Ishikawa (cell line): Measurements from ENCODE around the gene PLIN1.

Source experiments
- CEBPB ChIP-seq: IDR thresholded peaks from 2 replicates; pipeline ENCODE4 v1.6.1; 2012
- CREB1 ChIP-seq: IDR thresholded peaks from 2 replicates; pipeline ENCODE4 v1.6.1; 2012; ENCODE audit warnings: low read depth
- EGR1 ChIP-seq: IDR thresholded peaks from 2 replicates; pipeline ENCODE4 v1.6.1; 2012
- EP300 ChIP-seq: IDR thresholded peaks from 2 replicates; pipeline ENCODE4 v1.6.1; 2012; ENCODE audit warnings: borderline replicate concordance
- FOXM1 ChIP-seq: IDR thresholded peaks from 2 replicates; pipeline ENCODE4 v1.6.1; 2012; ENCODE audit warnings: low read depth, borderline replicate concordance
- NFIC ChIP-seq: IDR thresholded peaks from 2 replicates; pipeline ENCODE4 v1.6.1; 2012
- RAD21 ChIP-seq: IDR thresholded peaks from 2 replicates; pipeline ENCODE4 v1.6.1; 2012; ENCODE audit warnings: low read depth
- TAF1 ChIP-seq: IDR thresholded peaks from 2 replicates; pipeline ENCODE4 v1.6.1; 2012; ENCODE audit warnings: low read depth, mild to moderate bottlenecking
- TEAD4 ChIP-seq: IDR thresholded peaks from 2 replicates; pipeline ENCODE4 v1.6.1; 2012
- YY1 ChIP-seq: IDR thresholded peaks from 2 replicates; pipeline ENCODE4 v1.6.1; 2012; ENCODE audit warnings: low read depth
- ZBTB7A ChIP-seq: IDR thresholded peaks from 2 replicates; pipeline ENCODE4 v1.6.1; 2012; ENCODE audit warnings: low read depth
- TF ChIP-seq, protein P1 (sequence below): IDR thresholded peaks from 2 replicates; pipeline ENCODE4 v1.6.1; 2012
- TF ChIP-seq, protein P2 (sequence below): IDR thresholded peaks from 2 replicates; pipeline ENCODE4 v1.6.1; 2012
- TF ChIP-seq, protein P3 (sequence below): IDR thresholded peaks from 2 replicates; pipeline ENCODE4 v1.6.1; 2012; ENCODE audit warnings: low read depth, mild to moderate bottlenecking

Gene PLIN1

DNA sequence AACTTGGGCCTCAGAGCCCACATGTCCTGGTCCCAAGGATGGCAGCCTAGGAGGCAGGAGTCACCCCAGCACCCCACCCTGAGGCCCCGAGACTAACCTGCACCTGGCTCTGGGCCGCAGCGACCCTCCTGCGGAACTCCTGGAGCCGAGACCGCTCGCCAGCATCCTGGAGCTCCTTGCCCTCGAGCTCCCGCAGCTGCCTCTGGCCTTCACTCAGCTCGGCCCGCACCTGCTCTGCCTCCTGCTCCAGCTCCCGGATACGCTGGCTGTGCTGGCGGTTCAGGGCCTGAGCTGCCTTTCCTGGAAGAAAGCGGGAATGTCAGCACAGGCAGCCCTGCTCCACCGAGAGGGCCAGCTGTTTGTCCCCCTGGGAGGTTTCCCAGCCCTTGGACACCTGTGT is 37.1 kb downstream of the PLIN1 start:
- TF ChIP-seq TAF1 = no peak
- TF ChIP-seq, protein P1, sequence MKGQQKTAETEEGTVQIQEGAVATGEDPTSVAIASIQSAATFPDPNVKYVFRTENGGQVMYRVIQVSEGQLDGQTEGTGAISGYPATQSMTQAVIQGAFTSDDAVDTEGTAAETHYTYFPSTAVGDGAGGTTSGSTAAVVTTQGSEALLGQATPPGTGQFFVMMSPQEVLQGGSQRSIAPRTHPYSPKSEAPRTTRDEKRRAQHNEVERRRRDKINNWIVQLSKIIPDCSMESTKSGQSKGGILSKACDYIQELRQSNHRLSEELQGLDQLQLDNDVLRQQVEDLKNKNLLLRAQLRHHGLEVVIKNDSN = no peak
- no peak for TF ChIP-seq TEAD4

DNA sequence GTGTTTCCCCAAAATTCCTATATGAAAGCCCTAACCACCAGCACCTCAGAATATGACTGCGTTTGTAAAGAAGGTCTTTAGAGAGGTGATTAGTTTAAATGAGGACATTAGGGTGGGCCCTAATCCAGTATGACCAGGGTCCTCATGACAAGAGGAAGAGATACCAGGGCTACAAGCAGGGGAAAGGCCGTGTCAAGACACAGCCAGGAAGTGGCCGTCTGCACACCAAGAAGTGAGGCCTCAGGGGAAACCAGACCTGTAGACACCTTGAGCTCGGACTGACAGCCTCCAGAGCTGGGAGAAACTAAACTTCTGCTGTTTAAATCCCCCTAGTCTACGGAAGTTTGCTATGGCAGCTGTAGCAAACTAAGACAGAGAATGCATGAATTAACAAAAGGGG is 38.1 kb downstream of the PLIN1 start:
- TF ChIP-seq, protein P2, sequence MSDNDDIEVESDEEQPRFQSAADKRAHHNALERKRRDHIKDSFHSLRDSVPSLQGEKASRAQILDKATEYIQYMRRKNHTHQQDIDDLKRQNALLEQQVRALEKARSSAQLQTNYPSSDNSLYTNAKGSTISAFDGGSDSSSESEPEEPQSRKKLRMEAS = no peak
- TF ChIP-seq, protein P1 = no peak
- TF ChIP-seq ZBTB7A (no peak), NFIC (no peak), EGR1 (no peak), FOXM1 (no peak), TAF1 (no peak), CREB1 (no peak)

DNA sequence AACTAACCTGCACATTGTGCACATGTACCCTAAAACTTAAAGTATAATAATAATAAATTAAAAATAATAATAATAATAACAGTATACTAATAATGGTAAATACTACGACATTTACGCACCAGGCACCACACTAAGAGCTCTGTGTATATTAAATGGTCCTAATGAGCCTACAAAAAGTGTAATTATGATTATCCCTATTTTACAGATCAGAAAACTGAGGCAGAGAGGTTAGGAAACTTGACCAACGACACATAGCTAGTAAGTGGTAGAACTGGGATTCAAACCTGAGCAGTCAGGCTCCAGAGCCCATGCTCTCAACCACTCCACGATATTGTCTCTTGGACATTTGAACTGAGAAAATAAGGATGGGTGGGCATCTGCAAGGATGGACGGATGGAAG is 38.9 kb downstream of the PLIN1 start:
- no peak for TF ChIP-seq ZBTB7A

DNA sequence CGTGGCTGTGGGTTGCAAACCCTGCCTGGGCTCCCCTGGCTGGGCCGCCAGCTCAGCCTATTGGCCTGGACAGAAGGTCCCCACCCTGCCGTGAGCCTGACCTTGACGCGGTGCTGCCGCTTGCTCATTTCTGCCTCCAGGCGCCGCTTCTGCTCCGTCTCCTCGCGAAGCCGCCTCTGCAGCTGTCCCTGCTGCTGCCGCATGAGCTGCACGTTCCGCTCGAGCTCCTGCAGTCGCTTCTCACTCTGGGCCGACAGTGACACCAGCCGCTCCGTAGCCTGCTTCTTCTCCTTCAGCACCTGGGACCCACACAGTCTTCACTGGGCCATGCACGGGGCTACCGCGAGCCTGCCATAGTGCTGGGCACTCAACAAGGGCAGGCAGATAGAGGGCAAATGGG is 45.6 kb downstream of the PLIN1 start:
- TF ChIP-seq ZBTB7A (no peak), EGR1 (no peak), CREB1 (no peak), TAF1 (no peak), TEAD4 (no peak)

DNA sequence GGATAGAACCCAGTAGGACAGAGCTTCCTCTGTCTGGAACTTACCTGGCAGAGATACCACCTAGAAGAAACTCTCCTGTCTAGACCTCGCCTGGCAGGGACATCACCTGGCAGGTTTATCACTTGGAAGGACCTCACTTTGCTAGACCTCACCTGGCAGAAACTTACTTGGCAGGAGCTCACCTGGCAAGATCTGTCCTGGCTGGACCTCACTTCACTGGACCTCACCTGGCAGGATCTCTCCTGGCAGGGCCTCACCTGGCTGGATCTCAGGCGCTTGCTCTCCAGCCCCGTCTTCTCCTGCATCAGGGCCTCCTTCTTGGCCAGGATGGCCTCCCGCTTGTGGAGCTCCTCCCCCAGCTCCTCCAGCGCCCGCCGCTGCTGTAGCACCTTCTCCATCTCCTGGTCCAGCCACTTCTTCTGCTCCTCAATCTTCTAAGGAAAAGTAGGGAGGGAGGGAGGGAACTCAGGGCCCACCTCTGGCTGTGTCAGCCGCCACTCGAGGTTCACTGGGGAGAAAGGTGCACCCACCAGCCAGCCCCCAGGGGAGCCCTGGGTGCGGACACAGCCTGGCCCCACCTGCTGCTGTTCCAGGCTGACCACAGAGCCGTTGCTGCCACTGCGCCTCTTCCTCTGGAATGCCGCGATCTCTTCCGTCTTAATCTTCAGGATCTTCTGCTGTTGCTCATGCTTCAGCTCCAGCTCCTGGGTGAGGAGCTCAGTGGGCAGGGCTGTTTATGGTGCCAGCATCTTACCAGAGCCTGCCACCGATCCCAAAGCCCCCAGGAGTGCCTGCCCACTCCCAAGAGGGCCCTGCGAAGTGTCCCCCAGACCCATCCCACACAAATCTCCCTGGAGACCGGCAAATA is 46.4 kb downstream of the PLIN1 start:
- no peak for TF ChIP-seq RAD21
- TF ChIP-seq, protein P1 = no peak

DNA sequence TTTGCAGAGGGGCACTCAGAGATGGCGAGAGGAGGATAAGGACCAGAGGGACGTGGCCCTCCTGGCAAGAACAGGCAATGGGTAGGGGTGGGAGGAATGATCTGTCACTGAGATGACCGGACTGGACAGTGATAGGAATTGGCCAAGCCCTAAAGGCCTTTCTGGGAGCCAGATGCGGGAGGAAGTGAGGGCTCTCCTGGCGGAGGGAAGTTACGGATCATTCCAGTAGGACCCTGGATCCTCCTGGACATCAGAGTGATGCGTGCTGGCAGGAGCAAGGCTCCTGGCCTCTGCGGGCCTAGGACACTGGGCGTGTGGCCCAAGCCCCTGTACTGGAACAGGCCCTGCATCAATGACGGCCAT is 47.3 kb downstream of the PLIN1 start:
- TF ChIP-seq TAF1 = no peak
- TF ChIP-seq EP300 = no peak
- TF ChIP-seq, protein P3, sequence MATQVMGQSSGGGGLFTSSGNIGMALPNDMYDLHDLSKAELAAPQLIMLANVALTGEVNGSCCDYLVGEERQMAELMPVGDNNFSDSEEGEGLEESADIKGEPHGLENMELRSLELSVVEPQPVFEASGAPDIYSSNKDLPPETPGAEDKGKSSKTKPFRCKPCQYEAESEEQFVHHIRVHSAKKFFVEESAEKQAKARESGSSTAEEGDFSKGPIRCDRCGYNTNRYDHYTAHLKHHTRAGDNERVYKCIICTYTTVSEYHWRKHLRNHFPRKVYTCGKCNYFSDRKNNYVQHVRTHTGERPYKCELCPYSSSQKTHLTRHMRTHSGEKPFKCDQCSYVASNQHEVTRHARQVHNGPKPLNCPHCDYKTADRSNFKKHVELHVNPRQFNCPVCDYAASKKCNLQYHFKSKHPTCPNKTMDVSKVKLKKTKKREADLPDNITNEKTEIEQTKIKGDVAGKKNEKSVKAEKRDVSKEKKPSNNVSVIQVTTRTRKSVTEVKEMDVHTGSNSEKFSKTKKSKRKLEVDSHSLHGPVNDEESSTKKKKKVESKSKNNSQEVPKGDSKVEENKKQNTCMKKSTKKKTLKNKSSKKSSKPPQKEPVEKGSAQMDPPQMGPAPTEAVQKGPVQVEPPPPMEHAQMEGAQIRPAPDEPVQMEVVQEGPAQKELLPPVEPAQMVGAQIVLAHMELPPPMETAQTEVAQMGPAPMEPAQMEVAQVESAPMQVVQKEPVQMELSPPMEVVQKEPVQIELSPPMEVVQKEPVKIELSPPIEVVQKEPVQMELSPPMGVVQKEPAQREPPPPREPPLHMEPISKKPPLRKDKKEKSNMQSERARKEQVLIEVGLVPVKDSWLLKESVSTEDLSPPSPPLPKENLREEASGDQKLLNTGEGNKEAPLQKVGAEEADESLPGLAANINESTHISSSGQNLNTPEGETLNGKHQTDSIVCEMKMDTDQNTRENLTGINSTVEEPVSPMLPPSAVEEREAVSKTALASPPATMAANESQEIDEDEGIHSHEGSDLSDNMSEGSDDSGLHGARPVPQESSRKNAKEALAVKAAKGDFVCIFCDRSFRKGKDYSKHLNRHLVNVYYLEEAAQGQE = no peak
- no peak for TF ChIP-seq YY1
- TF ChIP-seq EGR1 = no peak
- no peak for TF ChIP-seq CREB1
- TF ChIP-seq CEBPB = no peak
- no peak for TF ChIP-seq ZBTB7A
- no peak for TF ChIP-seq TEAD4
- no peak for TF ChIP-seq RAD21
- no peak for TF ChIP-seq NFIC
- TF ChIP-seq, protein P1 = no peak

DNA sequence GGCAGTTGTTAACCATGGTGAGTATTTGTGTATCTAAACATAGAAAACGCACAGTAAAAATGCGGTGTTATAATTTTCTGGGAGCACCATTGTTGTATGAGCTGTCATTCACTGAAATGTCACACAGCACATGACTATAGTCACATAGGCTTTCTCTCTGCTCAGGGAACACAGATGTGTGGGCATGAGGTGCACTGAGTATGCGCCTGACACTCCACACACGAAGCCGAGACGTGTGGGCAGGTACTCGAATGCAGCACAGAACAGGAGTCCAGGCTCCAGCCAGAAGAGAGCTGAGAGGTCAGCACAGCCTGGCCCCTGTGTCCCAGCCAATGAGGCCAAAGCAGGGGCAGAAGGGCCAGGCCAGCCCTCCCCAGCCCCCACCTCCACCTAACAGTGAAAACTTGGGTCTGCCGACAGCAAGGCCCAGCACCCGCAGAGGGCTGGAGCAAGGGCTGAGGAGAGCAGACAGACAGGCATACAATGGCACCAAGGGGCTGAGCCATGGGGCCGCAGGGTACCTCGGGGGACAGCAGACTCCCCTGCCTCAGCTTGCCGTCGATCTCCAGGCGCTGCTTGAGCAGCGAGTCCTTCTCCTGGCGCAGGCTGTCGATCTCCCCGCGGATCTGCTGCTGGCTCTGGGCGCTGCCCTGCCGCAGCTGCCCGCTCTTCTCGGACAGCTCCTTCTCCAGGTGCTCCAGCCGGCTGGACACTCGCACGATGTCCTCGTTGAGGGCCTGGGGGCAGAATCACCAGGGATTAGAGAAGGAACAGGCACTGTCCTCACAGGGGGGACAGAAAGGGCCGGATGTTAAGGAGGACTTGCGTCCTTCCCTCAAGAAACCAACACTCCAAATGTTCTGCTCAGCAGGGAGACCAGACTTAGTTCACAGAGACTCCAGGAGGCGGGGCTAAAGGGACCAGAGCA is 47.9 kb downstream of the PLIN1 start:
- TF ChIP-seq, protein P3 = no peak
- TF ChIP-seq EP300 (no peak), NFIC (no peak), TAF1 (no peak), EGR1 (no peak), ZBTB7A (no peak)
